Bronchus fibroblast of lung (primary cell): ENCODE data around the gene CADPS. TPM values are rescaled to one million over a fixed set of nuclear protein-coding genes. Genes with fewer than 3 reads are reported as not detected.

Source experiments
- total RNA-seq: library from RNA; depleted of rRNA; stranded (reverse); fragments of >200 nt; gene quantifications from 2 replicates; pipeline ENCODE4 v1.2.3, GENCODE V29; 2015

Gene CADPS
- 0.50 and 0.74 TPM in 2 replicates for total RNA-seq

DNA sequence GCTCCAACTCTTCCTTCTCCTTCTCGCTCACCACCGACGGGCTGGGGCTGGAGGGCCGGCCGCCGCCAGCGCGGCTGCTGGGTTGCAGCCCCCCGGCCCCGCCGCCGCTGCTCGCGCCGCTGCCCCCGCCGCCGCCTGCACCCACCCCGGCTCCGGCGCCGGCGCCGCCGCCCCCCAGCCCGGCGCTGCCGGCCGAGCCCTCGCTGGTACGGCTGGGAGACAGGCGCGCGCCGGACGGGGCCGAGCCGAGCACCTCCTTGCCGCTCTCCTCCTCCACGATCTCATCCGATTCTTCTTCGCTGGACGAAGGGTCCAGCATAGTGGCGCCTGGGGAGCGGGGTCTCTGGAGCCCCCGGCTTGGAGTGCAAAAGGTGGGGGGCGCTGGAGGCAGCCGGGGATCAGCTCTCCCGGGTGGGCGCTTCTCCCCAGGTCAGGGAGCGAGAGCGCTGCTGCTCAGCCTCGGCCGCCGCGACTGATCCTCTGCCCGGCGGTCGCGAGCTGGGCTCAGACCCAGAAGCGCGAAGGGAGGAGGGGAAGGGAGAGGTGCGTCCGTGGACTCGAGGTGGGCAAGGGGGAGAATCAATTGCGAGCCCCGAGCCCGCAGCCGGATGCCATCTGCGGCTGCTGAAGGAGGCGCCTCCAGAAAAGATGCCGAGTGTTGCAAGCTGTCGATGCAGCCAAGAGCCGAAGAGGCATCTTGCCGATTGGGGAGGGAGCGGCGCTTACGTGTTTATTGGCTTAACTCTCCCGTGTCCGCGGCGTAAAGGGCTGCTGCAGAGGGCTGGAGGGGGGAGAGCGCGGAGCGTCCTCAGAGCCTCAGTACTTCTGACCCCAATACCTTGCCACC, at the start of gene CADPS:
TSS of gene CADPS (minus strand) at position 706 of the 847 bp plus-strand sequence. CDS start at position 319, 387 bp downstream.

GRCh38 chr3:62373215-62373614, 502.0 kb downstream of the CADPS start, which contains the start of gene FEZF2:
TSS of gene FEZF2 (minus strand) at chr3:62373550. CDS start at chr3:62372868, 682 bp downstream.

